Nephron progenitor cell (in vitro differentiated cells): ENCODE data around the gene MORN4.

ENCODE experiments used
- DNase-seq: peaks from one replicate; pipeline ENCODE4 v3.0.0; 2021
- H3K27ac Mint-ChIP-seq: 2 replicates; pipeline ENCODE4 v1.8.0; 2021; ENCODE audit warnings: mild to moderate bottlenecking, moderate library complexity, mixed read lengths
- H3K27me3 Mint-ChIP-seq: 2 replicates; pipeline ENCODE4 v1.8.0; 2021; ENCODE audit warnings: mild to moderate bottlenecking, low read depth, mixed read lengths; ENCODE audit not compliant: poor library complexity
- H3K36me3 Mint-ChIP-seq: 2 replicates; pipeline ENCODE4 v1.8.0; 2021; ENCODE audit warnings: low read depth, mixed read lengths
- H3K4me1 Mint-ChIP-seq: 2 replicates; pipeline ENCODE4 v1.8.0; 2021; ENCODE audit warnings: mixed read lengths
- H3K4me3 Mint-ChIP-seq: 2 replicates; pipeline ENCODE4 v1.8.0; 2021; ENCODE audit warnings: mild to moderate bottlenecking, moderate library complexity, mixed read lengths
- H3K9me3 Mint-ChIP-seq: 2 replicates; pipeline ENCODE4 v1.8.0; 2021; ENCODE audit warnings: mild to moderate bottlenecking, moderate library complexity, mixed read lengths
- CTCF ChIP-seq: fragments of 200-600 bp; sonication (generic); IDR thresholded peaks from 2 replicates; pipeline ENCODE4 v1.5.0; 2021; ENCODE audit warnings: antibody characterized with exemption

The MORN4 gene

GRCh38 chr10:97571622-97572021 lies 61.7 kb downstream of the MORN4 start:
- H3K27me3 Mint-ChIP-seq = no peaks in the 10 kb centered on the region
- peak overlapping the region; percentile 81 for H3K27ac Mint-ChIP-seq

GRCh38 chr10:97570789-97571471 lies 62.4 kb downstream of the MORN4 start:
- Mint-ChIP-seq H3K27me3 (no peaks in the 10 kb centered on the region), H3K27ac (no peak overlapping the region), H3K4me1 (peaks cover 21% of the 10 kb centered on the region), H3K4me3 (no peak overlapping the region), H3K9me3 (no peaks in the 10 kb centered on the region), H3K36me3 (no peaks in the 10 kb centered on the region)
- no peak for DNase-seq
- no peak for TF ChIP-seq CTCF

More at GRCh38 chr10:97571622-97572021, 61.7 kb downstream of the MORN4 start:
- no peak overlapping the region for H3K4me3 Mint-ChIP-seq
- H3K4me1 Mint-ChIP-seq = peaks cover 24% of the 10 kb centered on the region
- DNase-seq = no peak
- H3K36me3 Mint-ChIP-seq = no peaks in the 10 kb centered on the region
- no peak for TF ChIP-seq CTCF
- no peaks in the 10 kb centered on the region for H3K9me3 Mint-ChIP-seq

DNA sequence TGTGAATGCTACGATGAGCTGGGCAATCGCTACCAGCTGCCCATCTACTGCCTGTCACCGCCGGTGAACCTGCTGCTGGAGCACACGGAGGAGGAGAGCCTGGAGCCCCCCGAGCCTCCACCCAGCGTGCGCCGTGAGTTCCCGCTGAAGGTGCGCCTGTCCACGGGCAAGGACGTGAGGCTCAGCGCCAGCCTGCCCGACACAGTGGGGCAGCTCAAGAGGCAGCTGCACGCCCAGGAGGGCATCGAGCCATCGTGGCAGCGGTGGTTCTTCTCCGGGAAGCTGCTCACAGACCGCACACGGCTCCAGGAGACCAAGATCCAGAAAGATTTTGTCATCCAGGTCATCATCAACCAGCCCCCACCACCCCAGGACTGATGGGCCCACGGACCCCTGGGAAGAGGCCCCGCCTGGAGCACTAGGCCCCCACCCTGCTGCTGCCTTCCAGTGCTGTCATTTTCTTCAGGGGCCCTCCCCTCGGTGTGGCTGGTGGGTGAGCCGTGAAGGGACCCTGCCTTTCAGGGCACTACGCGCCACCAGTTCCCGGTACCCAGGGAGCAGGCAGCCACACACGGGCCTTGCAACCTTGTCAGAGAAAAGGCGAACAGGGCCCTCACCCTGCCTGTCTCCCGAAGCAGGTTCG lies 63.0 kb downstream of the MORN4 start:
- Mint-ChIP-seq H3K9me3 (no peaks in the 10 kb centered on the region), H3K27ac (no peak overlapping the region), H3K4me1 (peaks cover 19% of the 10 kb centered on the region), H3K4me3 (no peak overlapping the region), H3K36me3 (no peaks in the 10 kb centered on the region), H3K27me3 (no peaks in the 10 kb centered on the region)
- DNase-seq = no peak
- TF ChIP-seq CTCF = no peak

- no peak for DNase-seq
- H3K27ac Mint-ChIP-seq = no peak overlapping the region
- no peak overlapping the region for H3K4me3 Mint-ChIP-seq
- peaks cover 7% of the 10 kb centered on the region for H3K27me3 Mint-ChIP-seq
- no peaks in the 10 kb centered on the region for H3K9me3 Mint-ChIP-seq
- TF ChIP-seq CTCF = no peak
- no peaks in the 10 kb centered on the region for H3K36me3 Mint-ChIP-seq
- H3K4me1 Mint-ChIP-seq = peaks cover 3% of the 10 kb centered on the region
Measured at GRCh38 chr10:97567891-97568290, 65.4 kb downstream of the MORN4 start.

DNA sequence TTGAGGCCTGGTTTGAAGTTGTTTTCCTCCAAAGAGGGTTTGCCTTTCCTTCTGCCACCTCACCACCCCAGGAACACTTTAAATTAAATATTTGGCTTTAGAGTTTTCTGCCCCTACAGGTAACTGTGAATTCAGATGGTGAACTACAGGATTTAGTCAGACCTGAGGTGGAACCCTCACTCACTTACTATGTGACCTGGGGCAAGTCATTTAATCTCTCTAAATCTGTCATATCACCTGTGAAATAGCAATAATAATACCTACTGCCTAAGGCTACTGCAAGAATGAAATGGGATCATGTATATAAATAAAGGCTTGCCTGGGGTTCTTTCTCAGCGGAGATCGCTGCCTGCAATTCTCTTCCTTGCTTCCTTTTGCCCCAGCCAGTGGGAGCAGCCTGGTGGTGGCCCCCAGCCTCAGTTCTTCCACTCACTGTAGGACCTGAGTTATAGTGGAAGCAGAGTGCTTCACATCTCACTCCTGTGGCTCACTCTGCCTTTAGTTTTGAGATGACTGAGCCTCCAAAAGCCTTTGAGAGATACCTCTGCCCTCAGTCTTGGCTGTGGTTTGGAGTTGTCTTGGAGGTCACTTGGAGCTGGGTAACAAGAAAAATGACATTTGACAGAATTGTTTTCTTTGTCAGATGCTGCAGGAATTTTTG lies 66.8 kb downstream of the MORN4 start:
- H3K9me3 Mint-ChIP-seq = peaks cover 5% of the 10 kb centered on the region
- H3K4me3 Mint-ChIP-seq = no peak overlapping the region
- no peak overlapping the region for H3K27ac Mint-ChIP-seq
- peaks cover 5% of the 10 kb centered on the region for H3K36me3 Mint-ChIP-seq
- H3K27me3 Mint-ChIP-seq = peaks cover 7% of the 10 kb centered on the region
- H3K4me1 Mint-ChIP-seq = peaks cover 4% of the 10 kb centered on the region
- no peak for TF ChIP-seq CTCF
- no peak for DNase-seq
